Spleen (tissue), 11 donors: ENCODE data around the gene TMEM151A. TPM values are rescaled to one million over a fixed set of nuclear protein-coding genes. Genes with fewer than 3 reads are reported as not detected.

Experiments used
- DNase-seq: peaks from one replicate; pipeline ENCODE4 v3.0.0-alpha.2; 2020
- H3K27ac ChIP-seq, 8 donors: fragments of 200-600 bp; sonication (generic) in 7 of 8; 1 replicate in 4 of 8; 2 replicates in 4 of 8; pipeline versions ENCODE4 v1.5.0 to v1.8.0; 2016 to 2021; ENCODE audit warnings: inconsistent platforms in 4 of 8, mild to moderate bottlenecking in 4 of 8, moderate library complexity in 1 of 8
- H3K27me3 ChIP-seq, 7 donors: fragments of 200-600 bp; sonication (generic) in 6 of 7; replicated peaks in 1 of 7; 1 replicate in 4 of 7; 2 replicates in 3 of 7; pipeline versions ENCODE4 v1.5.0 to v1.8.0; 2016 to 2021; ENCODE audit warnings: inconsistent platforms in 3 of 7, mild to moderate bottlenecking in 1 of 7
- H3K36me3 ChIP-seq, 6 donors: fragments of 200-600 bp; sonication (generic) in 5 of 6; 1 replicate in 4 of 6; 2 replicates in 2 of 6; pipeline versions ENCODE4 v1.5.0 to v1.8.0; 2016 to 2021; ENCODE audit warnings: inconsistent platforms in 2 of 6
- H3K4me1 ChIP-seq, 6 donors: fragments of 200-600 bp; sonication (generic) in 5 of 6; 1 replicate in 3 of 6; 2 replicates in 3 of 6; pipeline versions ENCODE4 v1.5.0 to v1.8.0; 2016 to 2021; ENCODE audit warnings: inconsistent platforms in 3 of 6
- H3K4me3 ChIP-seq, 8 donors: fragments of 200-600 bp; sonication (generic) in 7 of 8; 1 replicate in 4 of 8; 2 replicates in 4 of 8; pipeline versions ENCODE4 v1.5.0 to v1.8.0; 2016 to 2021; ENCODE audit warnings: inconsistent platforms in 4 of 8, mild to moderate bottlenecking in 4 of 8, moderate library complexity in 2 of 8
- H3K9me3 ChIP-seq, 8 donors: fragments of 200-600 bp; sonication (generic) in 7 of 8; 1 replicate in 4 of 8; 2 replicates in 4 of 8; pipeline versions ENCODE4 v1.5.0 to v1.8.0; 2016 to 2021; ENCODE audit warnings: inconsistent platforms in 4 of 8
- CTCF ChIP-seq, 11 experiments: fragments of 200-600 bp in 7 of 11; fragments of 450-650 bp in 4 of 11; sonication (generic) in 4 of 11; IDR thresholded peaks in 8 of 11; conservative IDR thresholded peaks in 3 of 11; 1 replicate in 7 of 11; 2 replicates in 4 of 11; pipeline versions ENCODE4 v1.4.0 to v1.8.0; 2016 to 2021; ENCODE audit warnings: antibody characterized with exemption in 11 of 11, inconsistent platforms in 4 of 11, mild to moderate bottlenecking in 1 of 11
- POLR2A ChIP-seq, 3 donors: fragments of 450-650 bp; IDR thresholded peaks; one replicate each; pipeline ENCODE4 v1.5.1; 2017; ENCODE audit warnings: antibody characterized with exemption in 3 of 3, mild to moderate bottlenecking in 1 of 3
- POLR2AphosphoS5 ChIP-seq, 3 donors: sonication (generic); formaldehyde crosslinking; IDR thresholded peaks; one replicate each; pipeline ENCODE4 v1.5.1; 2017; ENCODE audit warnings: antibody characterized with exemption in 3 of 3
- WGBS, 5 donors: extraction: QIAGEN DNeasy Blood & Tissue Kit in 3 of 5; methylation state at CpG; one replicate each; pipeline versions ENCODE4 v1.1.5 to v1.1.7; 2013 to 2018; 5-methylcytosine and 5-hydroxymethylcytosine counted together
- intact Hi-C: fragments of 100-400 bp; cut with DNase I; formaldehyde crosslinking; loops from one replicate; pipeline ENCODE4 v1.15.0; 2023; ENCODE audit warnings: low total_unique reads
- polyA plus RNA-seq, 3 donors: library from polyadenylated mRNA; stranded (reverse); fragments of 200-250 nt; gene quantifications; one replicate each; pipeline ENCODE4 v1.2.1, GENCODE V29; 2013
- total RNA-seq, 7 donors: library from RNA; depleted of rRNA in 3 of 7; stranded (reverse); fragments of >200 nt in 3 of 7; fragmentation: NEBNext Ultra II Directional in 4 of 7; extraction: Animal tissue kit (Norgen Biotek cat#: 25700) in 4 of 7; gene quantifications; one replicate each; pipeline versions ENCODE4 v1.1.0 to v1.2.1, GENCODE V29; 2016 to 2021
- donor health status: healthy with polysubstance abuse.
- donor health status: DM: no; HTN: no; CAD: no; lungs with moderate emphysema.
- donor health status: DM: no; HTN: no; CAD: no.
- donor health status: Bipolar disorder and iron deficiency.
- donor health status: healthy.
- donor health status: DM: no; HTN: no; CAD: no.
- donor health status: DM: yes; HTN: yes; CAD: no.

TMEM151A gene
- total and polyA plus RNA-seq, 10 donors: 0.02 to 0.34 (median 0.02) TPM; not detected in 7

GRCh38 chr11:66339686-66340483, 48.2 kb downstream of the TMEM151A start:
- Histone ChIP-seq H3K4me1 (peaks cover 25 to 64% (median 47%) of the 10 kb centered on the region in 6 donors), H3K9me3 (no peaks in the 10 kb centered on the region), H3K36me3 (peaks cover 7 to 63% (median 53%) of the 10 kb centered on the region in 6 donors), H3K27me3 (peaks cover 0 to 11% (median 0%) of the 10 kb centered on the region in 7 donors), H3K4me3 (no peak overlapping the region), H3K27ac (no peak overlapping the region)
- TF ChIP-seq CTCF (IDR thresholded peaks at IDR 0.05 in 8 of 11, conservative IDR thresholded peaks at IDR 0.05 in 3 of 11) (no peak), POLR2A (IDR thresholded peaks at IDR 0.05) (no peak), POLR2AphosphoS5 (IDR thresholded peaks at IDR 0.05) (no peak)
- 79 to 86% (median 81%) methylated on average over 14 of the region's 14 CpGs for WGBS, 5 donors
- intact Hi-C loops: no loop called here
- peak; percentile 40 for DNase-seq

- 91 to 94% (median 94%) methylated on average over 23 to 28 of the region's 28 CpGs for WGBS, 5 donors
- TF ChIP-seq CTCF (IDR thresholded peaks at IDR 0.05 in 8 of 11, conservative IDR thresholded peaks at IDR 0.05 in 3 of 11) (no peak), POLR2AphosphoS5 (IDR thresholded peaks at IDR 0.05) (no peak), POLR2A (IDR thresholded peaks at IDR 0.05) (no peak)
Observed at GRCh38 chr11:66340596-66341501, 49.2 kb downstream of the TMEM151A start.

GRCh38 chr11:66341502-66342126, 49.9 kb downstream of the TMEM151A start:
- Histone ChIP-seq H3K4me3 (no peak overlapping the region), H3K27ac (no peak overlapping the region), H3K27me3 (no peaks in the 10 kb centered on the region), H3K36me3 (peaks cover 7 to 63% (median 53%) of the 10 kb centered on the region in 6 donors), H3K9me3 (no peaks in the 10 kb centered on the region), H3K4me1 (peaks cover 35 to 64% (median 47%) of the 10 kb centered on the region in 6 donors)
- intact Hi-C loops: no loop called here
- TF ChIP-seq CTCF (IDR thresholded peaks at IDR 0.05 in 8 of 11, conservative IDR thresholded peaks at IDR 0.05 in 3 of 11): no peak
- no peak for TF ChIP-seq POLR2AphosphoS5 (IDR thresholded peaks at IDR 0.05)
- no peak for TF ChIP-seq POLR2A (IDR thresholded peaks at IDR 0.05)
- peak; percentile 56 for DNase-seq
- WGBS, 5 donors: 93 to 99% (median 97%) methylated on average over 21 of the region's 21 CpGs

More at GRCh38 chr11:66340596-66341501, 49.2 kb downstream of the TMEM151A start:
- no peak overlapping the region for H3K27ac ChIP-seq
- peaks cover 7 to 63% (median 53%) of the 10 kb centered on the region in 6 donors for H3K36me3 ChIP-seq
- peaks cover 32 to 64% (median 47%) of the 10 kb centered on the region in 6 donors for H3K4me1 ChIP-seq
- peaks cover 0 to 7% (median 0%) of the 10 kb centered on the region in 7 donors for H3K27me3 ChIP-seq
- no peak overlapping the region for H3K4me3 ChIP-seq
- peak; percentile 59 for DNase-seq
- intact Hi-C loops: no loop called here
- H3K9me3 ChIP-seq: no peaks in the 10 kb centered on the region
